ENCODE data around the gene RPS6KA3.

DNA sequence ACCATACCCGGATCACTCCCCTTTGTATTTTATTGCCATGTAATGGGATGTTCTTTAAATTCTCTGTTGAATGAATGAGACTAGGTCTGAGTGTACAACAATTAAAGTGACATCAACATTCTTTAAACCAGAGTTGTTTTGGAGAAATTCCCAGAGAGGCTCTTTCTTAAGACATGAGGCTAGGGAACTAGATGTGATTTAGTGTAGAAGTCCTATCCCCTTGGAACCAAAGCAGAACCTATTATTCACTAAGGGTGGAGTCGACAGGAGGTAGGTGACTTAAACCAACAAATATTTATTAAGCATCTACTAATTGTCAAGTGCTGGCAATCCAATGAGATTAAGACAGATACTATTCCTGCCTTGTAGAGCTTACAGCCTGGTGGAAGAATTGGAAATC is 126.7 kb downstream of the RPS6KA3 start:
- no peak for TF ChIP-seq TCF4 (CRISPR knock-in tag; IDR thresholded peaks at IDR 0.05; ENCODE audit: borderline replicate concordance)
- no peak for TF ChIP-seq ZFP3 (CRISPR knock-in tag; IDR thresholded peaks at IDR 0.05)
- no peak for TF ChIP-seq CSDC2 (CRISPR knock-in tag; IDR thresholded peaks at IDR 0.05)
- no peak for TF ChIP-seq GLIS3 (CRISPR knock-in tag; IDR thresholded peaks at IDR 0.05)
- no peak for TF ChIP-seq ZNF565 (CRISPR knock-in tag; conservative IDR thresholded peaks at IDR 0.05; ENCODE audit: low read depth)
- TF ChIP-seq TOX (CRISPR knock-in tag; IDR thresholded peaks at IDR 0.05; ENCODE audit: borderline replicate concordance): no peak
- no peak for TF ChIP-seq BACH2 (CRISPR knock-in tag; IDR thresholded peaks at IDR 0.05; ENCODE audit: borderline replicate concordance)
- TF ChIP-seq CSRNP3 (CRISPR knock-in tag; IDR thresholded peaks at IDR 0.05): no peak
- TF ChIP-seq, protein P1, sequence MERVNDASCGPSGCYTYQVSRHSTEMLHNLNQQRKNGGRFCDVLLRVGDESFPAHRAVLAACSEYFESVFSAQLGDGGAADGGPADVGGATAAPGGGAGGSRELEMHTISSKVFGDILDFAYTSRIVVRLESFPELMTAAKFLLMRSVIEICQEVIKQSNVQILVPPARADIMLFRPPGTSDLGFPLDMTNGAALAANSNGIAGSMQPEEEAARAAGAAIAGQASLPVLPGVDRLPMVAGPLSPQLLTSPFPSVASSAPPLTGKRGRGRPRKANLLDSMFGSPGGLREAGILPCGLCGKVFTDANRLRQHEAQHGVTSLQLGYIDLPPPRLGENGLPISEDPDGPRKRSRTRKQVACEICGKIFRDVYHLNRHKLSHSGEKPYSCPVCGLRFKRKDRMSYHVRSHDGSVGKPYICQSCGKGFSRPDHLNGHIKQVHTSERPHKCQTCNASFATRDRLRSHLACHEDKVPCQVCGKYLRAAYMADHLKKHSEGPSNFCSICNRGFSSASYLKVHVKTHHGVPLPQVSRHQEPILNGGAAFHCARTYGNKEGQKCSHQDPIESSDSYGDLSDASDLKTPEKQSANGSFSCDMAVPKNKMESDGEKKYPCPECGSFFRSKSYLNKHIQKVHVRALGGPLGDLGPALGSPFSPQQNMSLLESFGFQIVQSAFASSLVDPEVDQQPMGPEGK (CRISPR knock-in tag; IDR thresholded peaks at IDR 0.05; ENCODE audit: borderline replicate concordance): no peak
- no peak for TF ChIP-seq ZFP30 (CRISPR knock-in tag; IDR thresholded peaks at IDR 0.05)
- TF ChIP-seq, protein P2, sequence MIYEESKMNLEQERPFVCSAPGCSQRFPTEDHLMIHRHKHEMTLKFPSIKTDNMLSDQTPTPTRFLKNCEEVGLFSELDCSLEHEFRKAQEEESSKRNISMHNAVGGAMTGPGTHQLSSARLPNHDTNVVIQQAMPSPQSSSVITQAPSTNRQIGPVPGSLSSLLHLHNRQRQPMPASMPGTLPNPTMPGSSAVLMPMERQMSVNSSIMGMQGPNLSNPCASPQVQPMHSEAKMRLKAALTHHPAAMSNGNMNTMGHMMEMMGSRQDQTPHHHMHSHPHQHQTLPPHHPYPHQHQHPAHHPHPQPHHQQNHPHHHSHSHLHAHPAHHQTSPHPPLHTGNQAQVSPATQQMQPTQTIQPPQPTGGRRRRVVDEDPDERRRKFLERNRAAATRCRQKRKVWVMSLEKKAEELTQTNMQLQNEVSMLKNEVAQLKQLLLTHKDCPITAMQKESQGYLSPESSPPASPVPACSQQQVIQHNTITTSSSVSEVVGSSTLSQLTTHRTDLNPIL (CRISPR knock-in tag; IDR thresholded peaks at IDR 0.05; ENCODE audit: low read depth): no peak
